Uterus (tissue), 2 donors: Measurements from ENCODE around the gene NMT1.

Experiments used
- POLR2A ChIP-seq, 2 donors: fragments of 450-650 bp; IDR thresholded peaks; one replicate each; pipeline ENCODE4 v1.6.1; 2016; ENCODE audit warnings: antibody characterized with exemption in 2 of 2, mild to moderate bottlenecking in 1 of 2, moderate library complexity in 1 of 2
- TF ChIP-seq, protein P1 (sequence below), 4 experiments: fragments of 200-600 bp in 2 of 4; fragments of 450-650 bp in 2 of 4; sonication (generic) in 2 of 4; IDR thresholded peaks; one replicate each; pipeline ENCODE4 v1.5.1; 2016 to 2019; ENCODE audit warnings: antibody characterized with exemption in 4 of 4, mild to moderate bottlenecking in 2 of 4, moderate library complexity in 1 of 4

DNA sequence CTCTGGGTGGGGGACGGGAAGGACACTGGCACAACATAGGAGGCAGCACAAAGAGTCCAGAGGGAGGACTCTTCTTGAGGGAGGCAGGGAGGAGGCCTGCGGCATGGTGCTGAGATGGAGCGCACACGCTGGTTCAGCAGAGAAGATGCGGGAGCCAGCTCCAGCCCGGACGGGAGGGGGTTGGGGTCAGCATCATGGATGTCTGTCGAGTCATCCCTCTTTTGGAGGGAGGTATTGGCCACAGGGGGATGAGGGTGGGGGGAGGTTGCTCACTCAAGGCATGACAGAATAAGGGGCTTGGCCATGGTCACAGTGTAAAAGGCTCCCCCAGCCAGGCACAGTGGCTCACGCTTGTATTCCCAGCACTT is 29.0 kb upstream of the NMT1 start:
- TF ChIP-seq, protein P1, sequence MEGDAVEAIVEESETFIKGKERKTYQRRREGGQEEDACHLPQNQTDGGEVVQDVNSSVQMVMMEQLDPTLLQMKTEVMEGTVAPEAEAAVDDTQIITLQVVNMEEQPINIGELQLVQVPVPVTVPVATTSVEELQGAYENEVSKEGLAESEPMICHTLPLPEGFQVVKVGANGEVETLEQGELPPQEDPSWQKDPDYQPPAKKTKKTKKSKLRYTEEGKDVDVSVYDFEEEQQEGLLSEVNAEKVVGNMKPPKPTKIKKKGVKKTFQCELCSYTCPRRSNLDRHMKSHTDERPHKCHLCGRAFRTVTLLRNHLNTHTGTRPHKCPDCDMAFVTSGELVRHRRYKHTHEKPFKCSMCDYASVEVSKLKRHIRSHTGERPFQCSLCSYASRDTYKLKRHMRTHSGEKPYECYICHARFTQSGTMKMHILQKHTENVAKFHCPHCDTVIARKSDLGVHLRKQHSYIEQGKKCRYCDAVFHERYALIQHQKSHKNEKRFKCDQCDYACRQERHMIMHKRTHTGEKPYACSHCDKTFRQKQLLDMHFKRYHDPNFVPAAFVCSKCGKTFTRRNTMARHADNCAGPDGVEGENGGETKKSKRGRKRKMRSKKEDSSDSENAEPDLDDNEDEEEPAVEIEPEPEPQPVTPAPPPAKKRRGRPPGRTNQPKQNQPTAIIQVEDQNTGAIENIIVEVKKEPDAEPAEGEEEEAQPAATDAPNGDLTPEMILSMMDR (IDR thresholded peaks at IDR 0.05), result no peak
- no peak for TF ChIP-seq POLR2A (IDR thresholded peaks at IDR 0.05)
